ENCODE data around the gene METTL24.

Gene METTL24

GRCh38 chr6:110217266-110217665 is 140.9 kb downstream of the METTL24 start:
- ATAC-seq = peak; percentile 60
- no peak for TF ChIP-seq SNAI2 (CRISPR knock-in tag; IDR thresholded peaks at IDR 0.05)
- TF ChIP-seq RARB (CRISPR knock-in tag; IDR thresholded peaks at IDR 0.05) = no peak
- TF ChIP-seq CSRNP3 (CRISPR knock-in tag; IDR thresholded peaks at IDR 0.05) = no peak
- no peak for TF ChIP-seq ZNF8 (CRISPR knock-in tag; IDR thresholded peaks at IDR 0.05)

- TF ChIP-seq TOX (CRISPR knock-in tag; IDR thresholded peaks at IDR 0.05; ENCODE audit: borderline replicate concordance) = no peak
- no peak for TF ChIP-seq CREB5 (CRISPR knock-in tag; IDR thresholded peaks at IDR 0.05; ENCODE audit: low read depth)
- no peak for TF ChIP-seq ZFP30 (CRISPR knock-in tag; IDR thresholded peaks at IDR 0.05)
- no peak for TF ChIP-seq ESRRG (CRISPR knock-in tag; IDR thresholded peaks at IDR 0.05)
- TF ChIP-seq RARB (CRISPR knock-in tag; IDR thresholded peaks at IDR 0.05) = no peak
- TF ChIP-seq SNAI2 (CRISPR knock-in tag; IDR thresholded peaks at IDR 0.05) = no peak
- TF ChIP-seq TCF4 (CRISPR knock-in tag; IDR thresholded peaks at IDR 0.05; ENCODE audit: borderline replicate concordance) = no peak
- TF ChIP-seq ARNTL (CRISPR knock-in tag; IDR thresholded peaks at IDR 0.05; ENCODE audit: borderline replicate concordance, low read depth) = no peak
- ATAC-seq = no peak
Observed at GRCh38 chr6:110216140-110216539, 142.0 kb downstream of the METTL24 start.

DNA sequence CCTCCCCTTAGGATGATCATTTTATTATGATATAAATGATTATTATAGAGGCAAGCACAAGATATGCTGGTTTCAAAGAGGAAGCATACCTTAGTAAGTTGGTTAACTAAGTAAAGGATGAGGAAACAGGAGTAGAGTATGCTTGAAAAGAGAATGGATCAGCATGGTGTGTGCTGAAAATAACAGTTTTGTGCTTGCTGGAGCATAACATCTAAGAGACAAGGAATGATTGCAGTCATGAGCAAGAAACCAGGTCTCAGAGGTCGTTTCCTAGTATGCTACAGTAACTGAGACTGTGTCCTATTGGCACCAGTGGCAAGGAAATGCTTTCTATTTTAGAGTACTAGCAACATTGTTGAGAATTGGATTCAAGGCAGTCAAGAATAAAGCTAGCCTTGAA is 143.8 kb downstream of the METTL24 start:
- no peak for ATAC-seq
- TF ChIP-seq, protein P1, sequence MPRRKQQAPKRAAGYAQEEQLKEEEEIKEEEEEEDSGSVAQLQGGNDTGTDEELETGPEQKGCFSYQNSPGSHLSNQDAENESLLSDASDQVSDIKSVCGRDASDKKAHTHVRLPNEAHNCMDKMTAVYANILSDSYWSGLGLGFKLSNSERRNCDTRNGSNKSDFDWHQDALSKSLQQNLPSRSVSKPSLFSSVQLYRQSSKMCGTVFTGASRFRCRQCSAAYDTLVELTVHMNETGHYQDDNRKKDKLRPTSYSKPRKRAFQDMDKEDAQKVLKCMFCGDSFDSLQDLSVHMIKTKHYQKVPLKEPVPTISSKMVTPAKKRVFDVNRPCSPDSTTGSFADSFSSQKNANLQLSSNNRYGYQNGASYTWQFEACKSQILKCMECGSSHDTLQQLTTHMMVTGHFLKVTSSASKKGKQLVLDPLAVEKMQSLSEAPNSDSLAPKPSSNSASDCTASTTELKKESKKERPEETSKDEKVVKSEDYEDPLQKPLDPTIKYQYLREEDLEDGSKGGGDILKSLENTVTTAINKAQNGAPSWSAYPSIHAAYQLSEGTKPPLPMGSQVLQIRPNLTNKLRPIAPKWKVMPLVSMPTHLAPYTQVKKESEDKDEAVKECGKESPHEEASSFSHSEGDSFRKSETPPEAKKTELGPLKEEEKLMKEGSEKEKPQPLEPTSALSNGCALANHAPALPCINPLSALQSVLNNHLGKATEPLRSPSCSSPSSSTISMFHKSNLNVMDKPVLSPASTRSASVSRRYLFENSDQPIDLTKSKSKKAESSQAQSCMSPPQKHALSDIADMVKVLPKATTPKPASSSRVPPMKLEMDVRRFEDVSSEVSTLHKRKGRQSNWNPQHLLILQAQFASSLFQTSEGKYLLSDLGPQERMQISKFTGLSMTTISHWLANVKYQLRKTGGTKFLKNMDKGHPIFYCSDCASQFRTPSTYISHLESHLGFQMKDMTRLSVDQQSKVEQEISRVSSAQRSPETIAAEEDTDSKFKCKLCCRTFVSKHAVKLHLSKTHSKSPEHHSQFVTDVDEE (CRISPR knock-in tag; IDR thresholded peaks at IDR 0.05) = no peak
- no peak for TF ChIP-seq OSR1 (CRISPR knock-in tag; IDR thresholded peaks at IDR 0.05)

- no peak for ATAC-seq
- peak; percentile 34; the same call in 1 of the 2 replicates for TF ChIP-seq ISL1 (CRISPR knock-in tag; IDR thresholded peaks at IDR 0.05)
- TF ChIP-seq, protein P2, sequence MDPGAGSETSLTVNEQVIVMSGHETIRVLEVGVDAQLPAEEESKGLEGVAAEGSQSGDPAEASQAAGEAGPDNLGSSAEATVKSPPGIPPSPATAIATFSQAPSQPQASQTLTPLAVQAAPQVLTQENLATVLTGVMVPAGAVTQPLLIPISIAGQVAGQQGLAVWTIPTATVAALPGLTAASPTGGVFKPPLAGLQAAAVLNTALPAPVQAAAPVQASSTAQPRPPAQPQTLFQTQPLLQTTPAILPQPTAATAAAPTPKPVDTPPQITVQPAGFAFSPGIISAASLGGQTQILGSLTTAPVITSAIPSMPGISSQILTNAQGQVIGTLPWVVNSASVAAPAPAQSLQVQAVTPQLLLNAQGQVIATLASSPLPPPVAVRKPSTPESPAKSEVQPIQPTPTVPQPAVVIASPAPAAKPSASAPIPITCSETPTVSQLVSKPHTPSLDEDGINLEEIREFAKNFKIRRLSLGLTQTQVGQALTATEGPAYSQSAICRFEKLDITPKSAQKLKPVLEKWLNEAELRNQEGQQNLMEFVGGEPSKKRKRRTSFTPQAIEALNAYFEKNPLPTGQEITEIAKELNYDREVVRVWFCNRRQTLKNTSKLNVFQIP (CRISPR knock-in tag; IDR thresholded peaks at IDR 0.05; ENCODE audit: borderline replicate concordance, low read depth) = no peak
Observed at GRCh38 chr6:110211753-110212152, 146.4 kb downstream of the METTL24 start.

GRCh38 chr6:110207652-110208051 is 150.5 kb downstream of the METTL24 start:
- no peak for ATAC-seq
- no peak for TF ChIP-seq ZC3H10 (CRISPR knock-in tag; IDR thresholded peaks at IDR 0.05)
- no peak for TF ChIP-seq SNAI2 (CRISPR knock-in tag; IDR thresholded peaks at IDR 0.05)
- TF ChIP-seq ZNF8 (CRISPR knock-in tag; IDR thresholded peaks at IDR 0.05) = no peak
- no peak for TF ChIP-seq ZNF565 (CRISPR knock-in tag; conservative IDR thresholded peaks at IDR 0.05; ENCODE audit: low read depth)
- TF ChIP-seq PPARA (CRISPR knock-in tag; IDR thresholded peaks at IDR 0.05; ENCODE audit: borderline replicate concordance) = no peak
- TF ChIP-seq TCF4 (CRISPR knock-in tag; IDR thresholded peaks at IDR 0.05; ENCODE audit: borderline replicate concordance) = no peak
- no peak for TF ChIP-seq ESRRG (CRISPR knock-in tag; IDR thresholded peaks at IDR 0.05)
- TF ChIP-seq CSDC2 (CRISPR knock-in tag; IDR thresholded peaks at IDR 0.05) = no peak
- no peak for TF ChIP-seq ZFP3 (CRISPR knock-in tag; IDR thresholded peaks at IDR 0.05)
- no peak for TF ChIP-seq GLIS3 (CRISPR knock-in tag; IDR thresholded peaks at IDR 0.05)
- TF ChIP-seq OSR1 (CRISPR knock-in tag; IDR thresholded peaks at IDR 0.05) = no peak
- TF ChIP-seq PATZ1 (CRISPR knock-in tag; IDR thresholded peaks at IDR 0.05; ENCODE audit: borderline replicate concordance) = no peak
- TF ChIP-seq TOX (CRISPR knock-in tag; IDR thresholded peaks at IDR 0.05; ENCODE audit: borderline replicate concordance) = no peak
- TF ChIP-seq RARB (CRISPR knock-in tag; IDR thresholded peaks at IDR 0.05) = no peak
- TF ChIP-seq, protein P1 (CRISPR knock-in tag; IDR thresholded peaks at IDR 0.05) = no peak
- TF ChIP-seq ISL1 (CRISPR knock-in tag; IDR thresholded peaks at IDR 0.05) = no peak
- TF ChIP-seq BACH2 (CRISPR knock-in tag; IDR thresholded peaks at IDR 0.05; ENCODE audit: borderline replicate concordance) = no peak
- TF ChIP-seq ZNF70 (CRISPR knock-in tag; IDR thresholded peaks at IDR 0.05) = no peak
- no peak for TF ChIP-seq ARNTL (CRISPR knock-in tag; IDR thresholded peaks at IDR 0.05; ENCODE audit: borderline replicate concordance, low read depth)

All from SK-N-SH treated with all-trans-retinoic acid at 6 μM for 48 hours (cell line).